GM12865 (cell line): Measurements from ENCODE around the gene TCF7L1.

Source experiments
- DNase-seq: peaks from one replicate; pipeline ENCODE4 v3.0.0; 2010; ENCODE audit warnings: low read depth
- H3K4me3 ChIP-seq: 2 replicates; pipeline ENCODE4 v1.5.1; 2011; ENCODE audit warnings: mild to moderate bottlenecking, low read depth, low read length, control low read depth
- TF ChIP-seq, protein P1 (sequence below): IDR thresholded peaks from 2 replicates; pipeline ENCODE4 v1.5.1; 2011; ENCODE audit warnings: low read length, control low read depth, low read depth, inconsistent platforms; ENCODE audit not compliant: insufficient read depth; ENCODE audit errors: missing control alignments

Gene TCF7L1

DNA sequence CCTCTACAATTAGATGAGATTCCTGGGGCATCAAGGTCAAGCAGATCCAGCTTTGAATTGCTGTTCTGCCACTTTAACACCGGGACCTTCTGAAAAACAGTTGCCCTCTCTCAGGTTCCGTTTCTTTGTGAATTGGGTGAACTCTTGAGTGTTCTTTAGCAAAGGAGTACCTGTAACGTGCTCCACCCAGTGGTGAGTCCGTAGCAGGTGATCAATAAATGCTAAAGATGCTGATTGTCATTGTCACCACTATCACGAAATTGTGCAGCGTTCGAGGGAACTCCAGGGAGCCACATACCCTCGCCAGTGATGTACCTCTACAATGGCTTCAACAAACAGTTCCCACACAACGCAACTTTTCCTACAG is 81.9 kb downstream of the TCF7L1 start:
- peak; percentile 9 for DNase-seq
- TF ChIP-seq, protein P1, sequence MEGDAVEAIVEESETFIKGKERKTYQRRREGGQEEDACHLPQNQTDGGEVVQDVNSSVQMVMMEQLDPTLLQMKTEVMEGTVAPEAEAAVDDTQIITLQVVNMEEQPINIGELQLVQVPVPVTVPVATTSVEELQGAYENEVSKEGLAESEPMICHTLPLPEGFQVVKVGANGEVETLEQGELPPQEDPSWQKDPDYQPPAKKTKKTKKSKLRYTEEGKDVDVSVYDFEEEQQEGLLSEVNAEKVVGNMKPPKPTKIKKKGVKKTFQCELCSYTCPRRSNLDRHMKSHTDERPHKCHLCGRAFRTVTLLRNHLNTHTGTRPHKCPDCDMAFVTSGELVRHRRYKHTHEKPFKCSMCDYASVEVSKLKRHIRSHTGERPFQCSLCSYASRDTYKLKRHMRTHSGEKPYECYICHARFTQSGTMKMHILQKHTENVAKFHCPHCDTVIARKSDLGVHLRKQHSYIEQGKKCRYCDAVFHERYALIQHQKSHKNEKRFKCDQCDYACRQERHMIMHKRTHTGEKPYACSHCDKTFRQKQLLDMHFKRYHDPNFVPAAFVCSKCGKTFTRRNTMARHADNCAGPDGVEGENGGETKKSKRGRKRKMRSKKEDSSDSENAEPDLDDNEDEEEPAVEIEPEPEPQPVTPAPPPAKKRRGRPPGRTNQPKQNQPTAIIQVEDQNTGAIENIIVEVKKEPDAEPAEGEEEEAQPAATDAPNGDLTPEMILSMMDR: peak; percentile 14
- no peak overlapping the region for H3K4me3 ChIP-seq

DNA sequence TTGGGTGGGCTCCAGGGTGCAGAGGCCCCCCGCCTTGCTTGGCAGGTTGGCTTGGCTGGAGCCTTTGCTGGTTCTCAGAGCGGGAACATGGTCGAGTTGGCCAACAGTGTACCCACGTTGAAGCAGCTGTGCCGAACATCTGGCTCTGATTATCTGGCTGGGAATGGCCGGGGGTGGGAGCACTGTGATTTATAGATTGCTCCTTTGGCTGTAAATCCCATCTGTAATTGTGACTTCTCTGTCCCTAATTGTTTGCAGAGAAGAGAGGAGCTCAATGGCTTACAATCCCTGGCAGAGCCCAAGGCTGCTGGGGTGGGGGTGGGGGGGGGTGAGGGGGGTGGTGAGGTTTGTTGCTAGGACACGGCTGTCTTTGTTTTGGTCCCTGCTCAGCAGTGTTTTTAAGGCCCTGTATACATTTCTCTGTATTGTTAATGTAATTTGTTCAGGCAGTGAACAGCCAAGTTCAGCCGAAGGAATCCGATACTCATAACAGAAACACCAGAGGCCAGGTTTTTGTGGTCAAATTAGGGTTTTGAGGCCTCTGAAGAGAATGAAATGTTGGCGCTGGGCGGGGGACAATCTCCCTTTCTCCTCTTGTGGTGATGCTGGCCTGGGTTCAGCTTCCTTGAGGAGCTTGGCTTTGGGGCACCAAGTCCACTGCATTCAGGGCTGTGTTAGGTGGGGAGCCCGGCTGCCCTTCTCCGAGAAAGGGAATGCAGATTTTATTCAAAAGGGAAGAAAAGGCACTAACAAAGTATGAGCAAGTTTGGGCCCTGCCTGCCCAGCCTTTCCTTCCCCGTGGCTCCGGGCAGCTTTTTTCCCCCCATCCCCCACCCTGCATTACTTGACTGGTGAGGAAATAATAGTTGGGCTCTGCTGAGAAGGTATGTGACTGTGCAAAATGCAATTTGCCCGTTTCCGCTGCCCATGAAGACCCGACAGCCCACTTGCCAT is 82.5 kb downstream of the TCF7L1 start:
- TF ChIP-seq, protein P1: no peak
- peak; percentile 3 for DNase-seq
- no peak overlapping the region for H3K4me3 ChIP-seq

DNA sequence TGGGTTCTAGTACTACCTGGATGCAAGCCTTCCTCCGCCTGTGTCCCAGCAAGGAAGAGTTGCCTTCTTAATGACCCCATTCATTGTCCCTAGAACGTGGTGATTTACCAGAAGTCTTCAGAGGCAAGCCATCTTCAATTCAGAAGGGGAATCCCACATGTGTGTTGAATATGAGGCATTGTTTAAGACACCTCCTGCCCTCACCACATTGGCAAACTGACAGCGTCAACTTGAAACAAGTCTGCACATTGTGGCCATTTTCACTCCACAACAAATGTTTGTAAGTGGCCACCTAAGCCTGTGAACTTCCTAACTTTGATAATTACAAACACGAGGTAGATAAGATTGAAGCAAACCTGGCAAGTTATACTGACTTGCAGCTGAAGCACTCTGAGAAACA is 83.7 kb downstream of the TCF7L1 start:
- no peak overlapping the region for H3K4me3 ChIP-seq
- TF ChIP-seq, protein P1: no peak
- DNase-seq: peak; percentile 38

DNA sequence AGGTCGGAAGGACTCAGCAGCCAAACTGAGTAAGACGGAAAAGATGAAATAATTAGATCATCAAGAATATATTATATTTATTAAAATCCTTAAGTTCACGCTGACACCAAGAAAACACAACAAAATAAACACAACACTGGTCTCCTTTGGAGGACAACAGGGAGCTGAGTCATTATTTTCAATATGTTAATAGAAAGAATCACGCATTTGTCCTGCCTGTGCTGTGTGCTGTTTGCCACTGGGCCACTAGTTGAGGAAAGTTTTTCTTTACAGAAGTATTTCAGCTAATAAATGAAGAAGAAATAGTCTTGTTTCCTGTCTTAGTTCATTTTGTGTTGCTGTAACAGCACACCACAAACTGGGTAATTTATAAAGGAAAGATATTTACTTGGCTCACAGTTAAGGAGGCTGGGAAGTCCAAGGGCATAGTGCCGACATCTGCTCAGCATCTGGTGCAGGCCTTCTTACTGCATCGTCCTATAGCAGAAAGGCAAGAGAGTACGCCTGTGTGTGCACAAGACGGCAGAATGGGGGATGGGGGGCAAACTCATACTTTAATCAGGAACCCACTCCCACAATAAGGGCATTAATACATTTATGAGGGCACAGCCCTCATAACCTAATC is 88.0 kb downstream of the TCF7L1 start:
- DNase-seq: no peak
- H3K4me3 ChIP-seq: no peak overlapping the region
- TF ChIP-seq, protein P1: no peak

DNA sequence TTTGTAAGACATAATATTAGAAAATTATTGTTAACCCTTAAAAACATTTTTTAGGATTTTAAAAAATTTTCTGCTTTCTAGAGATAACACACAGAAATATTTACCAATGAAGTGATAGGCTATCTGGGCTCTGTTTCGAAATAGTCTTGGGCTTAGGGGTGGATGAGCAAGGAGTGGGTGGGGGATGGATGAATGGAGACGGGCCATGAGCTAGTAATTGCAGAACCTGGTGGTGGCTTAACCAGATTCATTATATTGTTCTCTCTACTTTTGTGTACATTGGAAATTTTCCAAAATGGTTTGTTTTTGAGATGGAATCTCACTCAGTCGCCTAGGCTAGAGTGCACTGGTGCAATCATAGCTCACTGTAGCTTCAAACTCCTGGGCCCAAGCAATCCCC is 89.6 kb downstream of the TCF7L1 start:
- TF ChIP-seq, protein P1: no peak
- H3K4me3 ChIP-seq: no peak overlapping the region
- no peak for DNase-seq

DNA sequence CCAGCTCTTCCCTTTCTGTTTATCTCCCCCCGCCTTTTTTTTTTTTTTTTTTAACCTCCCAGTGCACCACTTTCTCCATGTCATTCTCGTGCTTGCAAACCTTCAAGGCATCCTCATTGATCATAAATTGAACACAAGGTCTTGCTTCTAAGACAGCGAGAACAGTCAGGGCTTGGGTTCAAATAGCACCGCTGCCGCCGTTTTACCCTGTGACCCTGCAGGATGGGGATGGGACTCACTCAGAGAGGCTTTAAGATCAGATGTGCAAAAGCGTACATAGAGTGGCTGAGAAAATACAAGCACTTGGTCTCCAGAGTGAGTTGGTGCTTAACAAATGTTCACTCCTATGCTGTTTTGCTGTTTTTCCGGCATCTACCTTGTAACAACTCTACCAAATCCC is 93.6 kb downstream of the TCF7L1 start:
- no peak overlapping the region for H3K4me3 ChIP-seq
- TF ChIP-seq, protein P1: no peak
- DNase-seq: no peak
